WTC11 (cell line): Measurements from ENCODE around the gene SGCA.

Experiments
- FOXK1 ChIP-seq: sonication (generic); formaldehyde crosslinking; IDR thresholded peaks from 2 replicates; pipeline ENCODE4 v1.8.0; 2022; ENCODE audit warnings: mild to moderate bottlenecking, moderate library complexity, missing genetic modification reagents
- NFE2L1 ChIP-seq: sonication (generic); formaldehyde crosslinking; IDR thresholded peaks from 2 replicates; pipeline ENCODE4 v1.8.1; 2023; ENCODE audit warnings: missing genetic modification reagents
- NFYB ChIP-seq: sonication (generic); formaldehyde crosslinking; conservative IDR thresholded peaks from 2 replicates; pipeline ENCODE4 v1.8.0; 2022; ENCODE audit warnings: low read depth, missing genetic modification reagents
- TCF7 ChIP-seq: sonication (generic); formaldehyde crosslinking; IDR thresholded peaks from 2 replicates; pipeline ENCODE4 v1.8.0; 2022; ENCODE audit warnings: mild to moderate bottlenecking, low read depth, missing genetic modification reagents, moderate library complexity
- TF ChIP-seq, protein P1 (sequence below): sonication (generic); formaldehyde crosslinking; IDR thresholded peaks from 2 replicates; pipeline ENCODE4 v1.8.0; 2023; ENCODE audit warnings: missing genetic modification reagents
- TF ChIP-seq, protein P2 (sequence below): sonication (generic); formaldehyde crosslinking; IDR thresholded peaks from 2 replicates; pipeline ENCODE4 v1.8.1; 2022; ENCODE audit warnings: low read depth, missing genetic modification reagents, borderline replicate concordance
- TF ChIP-seq, protein P3 (sequence below): fragments of 200-600 bp; IDR thresholded peaks from 2 replicates; pipeline ENCODE4 v1.8.0; 2022; ENCODE audit warnings: antibody characterized with exemption

DNA sequence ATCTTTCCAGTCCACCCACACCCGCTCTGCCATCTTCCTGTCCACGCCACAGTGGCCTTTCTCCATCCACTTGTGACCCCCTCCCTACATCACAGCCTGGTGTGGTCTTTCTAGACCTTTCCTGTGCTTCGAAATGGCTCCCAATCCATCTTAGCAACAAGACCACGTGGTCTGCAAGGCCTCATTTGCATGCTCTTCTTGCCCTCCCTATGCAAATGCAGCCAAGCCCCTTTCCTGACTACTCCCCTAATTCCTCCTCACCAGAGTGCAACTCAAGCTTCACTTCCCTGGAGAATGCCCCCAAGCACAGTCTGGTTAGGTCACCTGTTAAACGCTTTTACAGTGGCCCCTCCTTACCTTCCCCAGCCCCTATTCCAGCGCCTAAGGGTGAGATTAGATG lies 21.4 kb upstream of the SGCA start:
- TF ChIP-seq, protein P1, sequence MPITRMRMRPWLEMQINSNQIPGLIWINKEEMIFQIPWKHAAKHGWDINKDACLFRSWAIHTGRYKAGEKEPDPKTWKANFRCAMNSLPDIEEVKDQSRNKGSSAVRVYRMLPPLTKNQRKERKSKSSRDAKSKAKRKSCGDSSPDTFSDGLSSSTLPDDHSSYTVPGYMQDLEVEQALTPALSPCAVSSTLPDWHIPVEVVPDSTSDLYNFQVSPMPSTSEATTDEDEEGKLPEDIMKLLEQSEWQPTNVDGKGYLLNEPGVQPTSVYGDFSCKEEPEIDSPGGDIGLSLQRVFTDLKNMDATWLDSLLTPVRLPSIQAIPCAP = no peak
- TF ChIP-seq NFYB (no peak), TCF7 (CRISPR knock-in tag) (no peak), NFE2L1 (no peak), FOXK1 (CRISPR knock-in tag) (no peak)
- TF ChIP-seq, protein P2, sequence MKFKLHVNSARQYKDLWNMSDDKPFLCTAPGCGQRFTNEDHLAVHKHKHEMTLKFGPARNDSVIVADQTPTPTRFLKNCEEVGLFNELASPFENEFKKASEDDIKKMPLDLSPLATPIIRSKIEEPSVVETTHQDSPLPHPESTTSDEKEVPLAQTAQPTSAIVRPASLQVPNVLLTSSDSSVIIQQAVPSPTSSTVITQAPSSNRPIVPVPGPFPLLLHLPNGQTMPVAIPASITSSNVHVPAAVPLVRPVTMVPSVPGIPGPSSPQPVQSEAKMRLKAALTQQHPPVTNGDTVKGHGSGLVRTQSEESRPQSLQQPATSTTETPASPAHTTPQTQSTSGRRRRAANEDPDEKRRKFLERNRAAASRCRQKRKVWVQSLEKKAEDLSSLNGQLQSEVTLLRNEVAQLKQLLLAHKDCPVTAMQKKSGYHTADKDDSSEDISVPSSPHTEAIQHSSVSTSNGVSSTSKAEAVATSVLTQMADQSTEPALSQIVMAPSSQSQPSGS (CRISPR knock-in tag) = no peak
- TF ChIP-seq, protein P3, sequence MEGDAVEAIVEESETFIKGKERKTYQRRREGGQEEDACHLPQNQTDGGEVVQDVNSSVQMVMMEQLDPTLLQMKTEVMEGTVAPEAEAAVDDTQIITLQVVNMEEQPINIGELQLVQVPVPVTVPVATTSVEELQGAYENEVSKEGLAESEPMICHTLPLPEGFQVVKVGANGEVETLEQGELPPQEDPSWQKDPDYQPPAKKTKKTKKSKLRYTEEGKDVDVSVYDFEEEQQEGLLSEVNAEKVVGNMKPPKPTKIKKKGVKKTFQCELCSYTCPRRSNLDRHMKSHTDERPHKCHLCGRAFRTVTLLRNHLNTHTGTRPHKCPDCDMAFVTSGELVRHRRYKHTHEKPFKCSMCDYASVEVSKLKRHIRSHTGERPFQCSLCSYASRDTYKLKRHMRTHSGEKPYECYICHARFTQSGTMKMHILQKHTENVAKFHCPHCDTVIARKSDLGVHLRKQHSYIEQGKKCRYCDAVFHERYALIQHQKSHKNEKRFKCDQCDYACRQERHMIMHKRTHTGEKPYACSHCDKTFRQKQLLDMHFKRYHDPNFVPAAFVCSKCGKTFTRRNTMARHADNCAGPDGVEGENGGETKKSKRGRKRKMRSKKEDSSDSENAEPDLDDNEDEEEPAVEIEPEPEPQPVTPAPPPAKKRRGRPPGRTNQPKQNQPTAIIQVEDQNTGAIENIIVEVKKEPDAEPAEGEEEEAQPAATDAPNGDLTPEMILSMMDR = no peak
